H1 (cell line): Measurements from ENCODE around the gene SPRR4. TPM values are rescaled to one million over a fixed set of nuclear protein-coding genes. Genes with fewer than 3 reads are reported as not detected.

ENCODE experiments used
- CTCF ChIA-PET: fragments of 300-600 bp; sonication (Branson Sonifier 250); formaldehyde crosslinking; loops from one replicate; lab custom pipeline; 2021; ENCODE audit not compliant: partially characterized antibody; lab: Charles Lee
- POLR2A ChIA-PET: fragments of 300-600 bp; sonication (Branson Sonifier 250); formaldehyde crosslinking; loops from one replicate; lab custom pipeline; 2021; ENCODE audit warnings: inconsistent platforms; ENCODE audit not compliant: partially characterized antibody; lab: Charles Lee
- DNase-seq, 2 experiments: peaks; one replicate each; pipeline versions ENCODE4 v3.0.0 to v3.0.0-alpha.2; 2010 to 2022; ENCODE audit warnings: low spot score in 2 of 2, low read depth in 1 of 2, mixed read lengths in 1 of 2
- FAIRE-seq: peaks from 2 replicates; lab custom pipeline; 2011; peaks lifted over from hg19 to GRCh38; lab: Jason Lieb, UNC
- H2AFZ ChIP-seq: 2 replicates; pipeline ENCODE4 v1.8.1; 2012; ENCODE audit warnings: low read length, inconsistent platforms
- H2AK5ac ChIP-seq: 2 replicates; pipeline ENCODE4 v1.6.1; 2013; ENCODE audit warnings: low read depth, low read length
- H2BK120ac ChIP-seq: replicated peaks from 2 replicates; pipeline ENCODE3; 2013; ENCODE audit warnings: low read depth, low read length, inconsistent platforms
- H2BK12ac ChIP-seq: 2 replicates; pipeline ENCODE4 v1.6.1; 2013; ENCODE audit warnings: low read depth, low read length
- H2BK15ac ChIP-seq: 2 replicates; pipeline ENCODE4 v1.6.1; 2013; ENCODE audit warnings: low read length
- H2BK20ac ChIP-seq: 2 replicates; pipeline ENCODE4 v1.6.1; 2013; ENCODE audit warnings: low read length
- H2BK5ac ChIP-seq: 2 replicates; pipeline ENCODE4 v1.6.1; 2013; ENCODE audit warnings: low read depth, low read length
- H3K14ac ChIP-seq: 2 replicates; pipeline ENCODE4 v1.6.1; 2013; ENCODE audit warnings: inconsistent platforms; ENCODE audit not compliant: insufficient read length
- H3K18ac ChIP-seq: 2 replicates; pipeline ENCODE4 v1.6.1; 2013; ENCODE audit warnings: low read length; ENCODE audit errors: extremely low read depth
- H3K23ac ChIP-seq: 2 replicates; pipeline ENCODE4 v1.6.1; 2013; ENCODE audit warnings: inconsistent platforms; ENCODE audit not compliant: insufficient read length
- H3K23me2 ChIP-seq: 2 replicates; pipeline ENCODE4 v1.6.1; 2013; ENCODE audit warnings: low read depth, low read length
- H3K27ac ChIP-seq: 2 replicates; pipeline ENCODE4 v1.6.1; 2011; ENCODE audit warnings: low read depth, low read length, inconsistent platforms
- H3K27me3 ChIP-seq, 4 experiments: replicated peaks in 1 of 4; 1 replicate in 1 of 4; 2 replicates in 3 of 4; pipeline versions ENCODE4 v1.6.1 to v1.8.1; 2011 to 2013; ENCODE audit warnings: low read length in 3 of 4, mild to moderate bottlenecking in 3 of 4, inconsistent platforms in 2 of 4, mixed read lengths in 2 of 4, moderate library complexity in 1 of 4; ENCODE audit not compliant: control insufficient read depth in 3 of 4, insufficient read depth in 3 of 4; ENCODE audit errors: extremely low read depth in 1 of 4
- H3K36me3 ChIP-seq, 4 experiments: 2 replicates each; pipeline versions ENCODE4 v1.6.1 to v1.8.1; 2011 to 2013; ENCODE audit warnings: mild to moderate bottlenecking in 4 of 4, low read length in 3 of 4, moderate library complexity in 2 of 4, control low read depth in 1 of 4, inconsistent platforms in 1 of 4; ENCODE audit not compliant: insufficient read depth in 4 of 4, control insufficient read depth in 2 of 4
- H3K4ac ChIP-seq: replicated peaks from 2 replicates; pipeline ENCODE3; 2013; ENCODE audit warnings: low read length, low read depth, mixed read lengths, inconsistent platforms; ENCODE audit not compliant: insufficient read length
- H3K4me1 ChIP-seq, 4 experiments: replicated peaks in 1 of 4; 1 replicate in 1 of 4; 2 replicates in 3 of 4; pipeline versions ENCODE4 v1.6.1 to v1.8.1; 2011 to 2013; ENCODE audit warnings: low read length in 3 of 4, inconsistent platforms in 2 of 4, mixed read lengths in 1 of 4; ENCODE audit not compliant: insufficient read depth in 4 of 4, control insufficient read depth in 3 of 4
- H3K4me2 ChIP-seq, 2 experiments: 2 replicates each; pipeline versions ENCODE4 v1.6.1 to v1.8.1; 2011 to 2013; ENCODE audit warnings: low read depth in 2 of 2, low read length in 2 of 2, control low read depth in 1 of 2, inconsistent platforms in 1 of 2, mild to moderate bottlenecking in 1 of 2; ENCODE audit not compliant: insufficient read depth in 1 of 2
- H3K4me3 ChIP-seq, 4 experiments: fragments of 200-600, 300-600 bp in 1 of 4; sonication (generic), shearing (Covaris generic), sonication (Bioruptor Twin) in 1 of 4; 2 replicates each; pipeline versions ENCODE4 v1.5.1 to v1.8.1; 2011 to 2016; ENCODE audit warnings: low read length in 4 of 4, low read depth in 3 of 4, control low read depth in 2 of 4, inconsistent platforms in 2 of 4, mild to moderate bottlenecking in 2 of 4, mixed read lengths in 1 of 4, moderate library complexity in 1 of 4; ENCODE audit not compliant: insufficient read depth in 2 of 4; ENCODE audit errors: extremely low read depth in 1 of 4
- H3K56ac ChIP-seq: replicated peaks from 2 replicates; pipeline ENCODE3; 2013; ENCODE audit warnings: low read depth, mild to moderate bottlenecking, mixed read lengths, low read length, inconsistent platforms; ENCODE audit not compliant: insufficient read length
- H3K79me1 ChIP-seq: 2 replicates; pipeline ENCODE4 v1.6.1; 2013; ENCODE audit warnings: low read depth, low read length, control low read depth
- H3K79me2 ChIP-seq, 2 experiments: 2 replicates each; pipeline versions ENCODE4 v1.6.1 to v1.8.1; 2012 to 2013; ENCODE audit warnings: low read length in 2 of 2, mild to moderate bottlenecking in 2 of 2, inconsistent platforms in 1 of 2; ENCODE audit not compliant: insufficient read depth in 2 of 2, control insufficient read depth in 1 of 2
- H3K9ac ChIP-seq, 4 experiments: replicated peaks in 1 of 4; 1 replicate in 1 of 4; 2 replicates in 3 of 4; pipeline versions ENCODE4 v1.6.1 to v1.8.1; 2011 to 2013; ENCODE audit warnings: low read depth in 3 of 4, low read length in 3 of 4, control low read depth in 2 of 4, mild to moderate bottlenecking in 2 of 4, moderate library complexity in 2 of 4, inconsistent platforms in 1 of 4; ENCODE audit errors: extremely low read depth in 1 of 4
- H3K9me3 ChIP-seq, 2 experiments: 2 replicates each; pipeline versions ENCODE4 v1.6.1 to v1.8.1; 2012 to 2013; ENCODE audit warnings: mild to moderate bottlenecking in 2 of 2, moderate library complexity in 2 of 2, control low read depth in 1 of 2, inconsistent platforms in 1 of 2, low read depth in 1 of 2, low read length in 1 of 2, mixed read lengths in 1 of 2; ENCODE audit not compliant: insufficient read depth in 2 of 2
- H4K20me1 ChIP-seq, 2 experiments: replicated peaks in 1 of 2; 2 replicates each; pipeline versions ENCODE3 to v1.8.1; 2011 to 2013; ENCODE audit warnings: inconsistent platforms in 2 of 2, low read length in 2 of 2, mild to moderate bottlenecking in 1 of 2; ENCODE audit not compliant: insufficient read depth in 2 of 2, control insufficient read depth in 1 of 2
- H4K5ac ChIP-seq: 2 replicates; pipeline ENCODE4 v1.6.1; 2013; ENCODE audit warnings: low read length, low read depth, mixed read lengths, inconsistent platforms; ENCODE audit not compliant: insufficient read length
- H4K8ac ChIP-seq: 2 replicates; pipeline ENCODE4 v1.8.0; 2013; ENCODE audit warnings: mild to moderate bottlenecking, moderate library complexity, low read length, inconsistent platforms; ENCODE audit not compliant: insufficient read depth; ENCODE audit errors: extremely low read depth
- H4K91ac ChIP-seq: replicated peaks from 2 replicates; pipeline ENCODE3; 2013; ENCODE audit warnings: low read length, mixed read lengths, inconsistent platforms; ENCODE audit not compliant: insufficient read length
- CBX5 ChIP-seq: fragments of 300-800, 300-1000 bp; sonication (generic); IDR thresholded peaks from 2 replicates; pipeline ENCODE4 v1.7.1; 2016; ENCODE audit warnings: antibody characterized with exemption, low read length, low read depth
- CBX8 ChIP-seq: fragments of 300-800, 300-1000 bp; sonication (generic); IDR thresholded peaks from 2 replicates; pipeline ENCODE4 v1.7.1; 2016; ENCODE audit warnings: low read depth, low read length, borderline replicate concordance
- CHD2 ChIP-seq: IDR thresholded peaks from 2 replicates; pipeline ENCODE4 v1.6.1; 2012; ENCODE audit warnings: low read length, improper control_type of control experiment
- GABPA ChIP-seq: IDR thresholded peaks from 2 replicates; pipeline ENCODE4 v1.6.1; 2011; ENCODE audit warnings: mild to moderate bottlenecking, low read length, moderate library complexity, borderline replicate concordance; ENCODE audit not compliant: insufficient read depth
- KDM5A ChIP-seq: fragments of 200-600 bp; IDR thresholded peaks from 2 replicates; pipeline ENCODE4 v1.7.1; 2012; ENCODE audit warnings: mild to moderate bottlenecking, low read length, inconsistent platforms, mixed read lengths
- NRF1 ChIP-seq: IDR thresholded peaks from 2 replicates; pipeline ENCODE4 v1.6.1; 2011; ENCODE audit warnings: mild to moderate bottlenecking, low read depth, low read length, improper control_type of control experiment
- SIN3A ChIP-seq, 2 experiments: IDR thresholded peaks in 1 of 2; conservative IDR thresholded peaks in 1 of 2; 2 replicates each; pipeline ENCODE4 v1.6.1; 2011 to 2012; ENCODE audit warnings: low read length in 2 of 2, improper control_type of control experiment in 1 of 2, low read depth in 1 of 2, mild to moderate bottlenecking in 1 of 2
- WGBS, 2 experiments: shearing (Covaris generic) in 1 of 2; methylation state at CpG; one replicate each; pipeline versions ENCODE4 v1.1.6 to v1.1.7; 2013 to 2015; ENCODE audit warnings: low lambda C conversion rate in 2 of 2, mixed read lengths in 2 of 2, inconsistent platforms in 1 of 2, low coverage in 1 of 2, missing lambda C conversion rate in 1 of 2; ENCODE audit not compliant: insufficient replicate concordance in 2 of 2, insufficient coverage in 1 of 2, insufficient read length in 1 of 2; ENCODE audit errors: extremely low coverage in 1 of 2, missing lambda C conversion rate in 1 of 2; 5-methylcytosine and 5-hydroxymethylcytosine counted together
- polyA plus RNA-seq, 7 experiments: library from polyadenylated mRNA; depleted of rRNA in 3 of 7; stranded (reverse) in 5 of 7; unstranded in 2 of 7; fragments of >200 nt in 5 of 7; fragments of 200-250 nt in 2 of 7; gene quantifications; 1 replicate in 5 of 7; 2 replicates in 1 of 7; 4 replicates in 1 of 7; pipeline versions ENCODE4 v1.2.1 to v1.2.3, GENCODE V29; 2011 to 2013; ENCODE audit warnings: missing spikeins in 2 of 7, mixed read lengths in 2 of 7
- total RNA-seq: library from RNA; stranded (reverse); fragmentation: NEBNext Ultra II Directional; extraction: Animal tissue kit (Norgen Biotek cat#: 25700); gene quantifications from 2 replicates; pipeline ENCODE4 v1.2.1, GENCODE V29; 2021

SPRR4 gene
- total and polyA plus RNA-seq, 2 of the 8 experiments (the other 6 are each of a cell fraction or from before 2014, with no cell fraction given) = not detected

DNA sequence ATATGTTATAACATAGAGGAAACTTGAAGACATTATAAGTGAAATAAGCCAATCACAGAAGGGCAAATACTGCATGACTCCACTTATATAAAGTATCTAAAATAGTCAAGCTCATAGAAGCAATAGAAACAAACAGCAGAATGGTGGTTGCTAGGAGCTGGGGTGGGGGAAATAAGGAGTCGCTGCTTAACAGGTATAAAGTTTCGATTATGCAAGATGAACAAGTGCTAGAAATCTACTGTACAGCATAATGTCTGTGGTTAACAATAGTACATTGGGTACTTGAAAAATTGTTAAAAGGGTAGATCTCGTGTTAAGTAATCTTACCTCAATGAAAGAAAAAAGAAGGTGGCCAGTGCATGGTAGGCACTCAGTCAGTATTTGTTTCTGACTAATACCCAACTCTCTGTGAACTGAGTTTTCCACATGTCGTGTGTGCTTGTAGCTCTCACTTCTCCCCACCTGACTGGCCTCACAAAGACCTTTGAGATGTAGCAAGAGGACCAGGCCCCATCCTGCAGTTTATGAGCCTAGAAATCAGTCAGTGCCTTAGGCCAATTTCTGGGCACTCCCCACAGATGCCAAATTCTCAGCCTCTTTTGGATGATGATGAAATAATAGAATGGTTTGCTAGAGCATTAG lies 38.2 kb upstream of the SPRR4 start:
- Histone ChIP-seq H4K20me1 (no peaks in the 10 kb centered on the region), H2AK5ac (no peak overlapping the region), H3K9me3 (peaks cover 3% of the 10 kb centered on the region in 2 experiments; a peak in 2 of 4 replicates), H2AFZ (no peak overlapping the region), H3K23ac (no peak overlapping the region), H2BK12ac (no peak overlapping the region), H3K4ac (no peak overlapping the region), H4K8ac (no peak overlapping the region), H3K4me1 (no peaks in the 10 kb centered on the region), H3K27ac (no peak overlapping the region), H3K27me3 (0 out of 7 replicates have a peak, but pooled peaks cover 0 to 2% (median 0%) of the 10 kb centered on the region in 4 experiments), H3K4me2 (no peak overlapping the region), H2BK15ac (no peak overlapping the region), H2BK120ac (no peak overlapping the region), H3K18ac (no peak overlapping the region), H2BK20ac (no peak overlapping the region), H3K23me2 (no peaks in the 10 kb centered on the region), H3K36me3 (no peaks in the 10 kb centered on the region), H3K56ac (no peak overlapping the region), H4K5ac (no peak overlapping the region), H2BK5ac (no peak overlapping the region), H3K9ac (no peak overlapping the region), H3K4me3 (no peak overlapping the region), H3K79me2 (no peaks in the 10 kb centered on the region), H4K91ac (no peak overlapping the region), H3K14ac (no peak overlapping the region), H3K79me1 (no peaks in the 10 kb centered on the region)
- CTCF ChIA-PET = no interaction called here
- POLR2A ChIA-PET = interaction anchor here (0.7 kb wide), 1 partner anchor 34 kb away, joined by 3 read pairs; no protein-coding TSS in a partner anchor
- DNase-seq (no peak), FAIRE-seq (no peak)
- 80% methylated on average over 4 of the region's 4 CpGs; no CpG with 5 or more reads in 1 of the 2 experiments for WGBS, 2 experiments
- TF ChIP-seq GABPA (no peak), KDM5A (no peak), CBX5 (no peak), NRF1 (no peak), CBX8 (no peak), CHD2 (no peak), SIN3A (conservative IDR thresholded peaks at IDR 0.05 in 1 of 2, IDR thresholded peaks at IDR 0.05 in 1 of 2; ENCODE audit: low read depth in 1 of 2, low read length in 2 of 2) (no peak)
